ENCODE data around the gene TSPO. TPM values are rescaled to one million over a fixed set of nuclear protein-coding genes. Genes with fewer than 3 reads are reported as not detected.

The TSPO gene
- total RNA-seq, 2 donors from 2014 or later, result 238 to 472 TPM

- no peak for TF ChIP-seq CTCF (IDR thresholded peaks at IDR 0.05)
- Histone ChIP-seq H3K4me1 (ENCODE audit: control insufficient read depth in 1 of 2, low read depth in 2 of 2) (no peaks in the 10 kb centered on the region), H3K4me3 (no peak overlapping the region), H3K27me3 (replicated peaks; ENCODE audit: insufficient read depth) (no peaks in the 10 kb centered on the region), H3K36me3 (peaks cover 35% of the 10 kb centered on the region), H3K9me3 (no peaks in the 10 kb centered on the region), H3K27ac (no peak overlapping the region)
- DNase-seq (ENCODE audit: low spot score) (no peak), ATAC-seq (ENCODE audit: insufficient number of reproducible peaks, low FRiP score, low read depth) (no peak)
These were observed 26.1 kb downstream of the TSPO start for GRCh38 chr22:43177479-43177878.

GRCh38 chr22:43179146-43179910 is 28.0 kb downstream of the TSPO start:
- ATAC-seq (ENCODE audit: insufficient number of reproducible peaks, low FRiP score, low read depth) (no peak), DNase-seq (ENCODE audit: low spot score) (no peak)
- H3K9me3 ChIP-seq, result no peaks in the 10 kb centered on the region
- H3K4me3 ChIP-seq, result no peak overlapping the region
- H3K27ac ChIP-seq, result no peak overlapping the region
- H3K4me1 ChIP-seq (ENCODE audit: control insufficient read depth in 1 of 2, low read depth in 2 of 2), result no peaks in the 10 kb centered on the region
- H3K27me3 ChIP-seq (replicated peaks; ENCODE audit: insufficient read depth), result no peaks in the 10 kb centered on the region
- no peak for TF ChIP-seq CTCF (IDR thresholded peaks at IDR 0.05)
- peaks cover 26% of the 10 kb centered on the region for H3K36me3 ChIP-seq

- Histone ChIP-seq H3K9me3 (no peaks in the 10 kb centered on the region), H3K4me3 (no peak overlapping the region), H3K4me1 (ENCODE audit: control insufficient read depth in 1 of 2, low read depth in 2 of 2) (no peaks in the 10 kb centered on the region), H3K27ac (no peak overlapping the region), H3K36me3 (peaks cover 21% of the 10 kb centered on the region), H3K27me3 (replicated peaks; ENCODE audit: insufficient read depth) (no peaks in the 10 kb centered on the region)
- ATAC-seq (ENCODE audit: insufficient number of reproducible peaks, low FRiP score, low read depth) (no peak), DNase-seq (ENCODE audit: low spot score) (no peak)
- no peak for TF ChIP-seq CTCF (IDR thresholded peaks at IDR 0.05)
These were observed 28.5 kb downstream of the TSPO start for GRCh38 chr22:43179911-43180195.

- H3K9me3 ChIP-seq, result no peaks in the 10 kb centered on the region
- no peak for TF ChIP-seq CTCF (IDR thresholded peaks at IDR 0.05)
- H3K27me3 ChIP-seq (replicated peaks; ENCODE audit: insufficient read depth), result no peaks in the 10 kb centered on the region
- H3K4me3 ChIP-seq, result no peak overlapping the region
- no peak for DNase-seq (ENCODE audit: low spot score)
- peaks cover 4 to 5% of the 10 kb centered on the region in 2 donors for H3K4me1 ChIP-seq (ENCODE audit: control insufficient read depth in 1 of 2, low read depth in 2 of 2)
- peaks cover 14% of the 10 kb centered on the region for H3K36me3 ChIP-seq
- ATAC-seq (ENCODE audit: insufficient number of reproducible peaks, low FRiP score, low read depth), result no peak
- no peak overlapping the region for H3K27ac ChIP-seq
These were observed 29.3 kb downstream of the TSPO start for GRCh38 chr22:43180670-43181069.

- Histone ChIP-seq H3K27ac (no peak overlapping the region), H3K36me3 (peaks cover 10% of the 10 kb centered on the region), H3K27me3 (replicated peaks; ENCODE audit: insufficient read depth) (no peaks in the 10 kb centered on the region), H3K4me1 (ENCODE audit: control insufficient read depth in 1 of 2, low read depth in 2 of 2) (peaks cover 4 to 13% of the 10 kb centered on the region in 2 donors), H3K4me3 (no peak overlapping the region), H3K9me3 (no peaks in the 10 kb centered on the region)
- DNase-seq (ENCODE audit: low spot score) (no peak), ATAC-seq (ENCODE audit: insufficient number of reproducible peaks, low FRiP score, low read depth) (no peak)
- TF ChIP-seq CTCF (IDR thresholded peaks at IDR 0.05), result no peak
These were observed 30.1 kb downstream of the TSPO start for GRCh38 chr22:43181321-43182076.
